Activated CD8-positive, alpha-beta memory T cell treated with anti-CD3 and anti-CD28 coated beads, Interleukin-2, amount 50 U/mL, for 1 hour (primary cell): ENCODE results near the gene BIRC7.
"Not testable (repeated sequence)": the region's sequence is repeated elsewhere in the genome, so short reads cannot be mapped to it uniquely, and the experiment has no call there.

Experiments
- DNase-seq: peaks from one replicate; pipeline ENCODE4 v3.0.0-alpha.2; 2020; ENCODE audit errors: extremely low read depth

Gene BIRC7

DNA sequence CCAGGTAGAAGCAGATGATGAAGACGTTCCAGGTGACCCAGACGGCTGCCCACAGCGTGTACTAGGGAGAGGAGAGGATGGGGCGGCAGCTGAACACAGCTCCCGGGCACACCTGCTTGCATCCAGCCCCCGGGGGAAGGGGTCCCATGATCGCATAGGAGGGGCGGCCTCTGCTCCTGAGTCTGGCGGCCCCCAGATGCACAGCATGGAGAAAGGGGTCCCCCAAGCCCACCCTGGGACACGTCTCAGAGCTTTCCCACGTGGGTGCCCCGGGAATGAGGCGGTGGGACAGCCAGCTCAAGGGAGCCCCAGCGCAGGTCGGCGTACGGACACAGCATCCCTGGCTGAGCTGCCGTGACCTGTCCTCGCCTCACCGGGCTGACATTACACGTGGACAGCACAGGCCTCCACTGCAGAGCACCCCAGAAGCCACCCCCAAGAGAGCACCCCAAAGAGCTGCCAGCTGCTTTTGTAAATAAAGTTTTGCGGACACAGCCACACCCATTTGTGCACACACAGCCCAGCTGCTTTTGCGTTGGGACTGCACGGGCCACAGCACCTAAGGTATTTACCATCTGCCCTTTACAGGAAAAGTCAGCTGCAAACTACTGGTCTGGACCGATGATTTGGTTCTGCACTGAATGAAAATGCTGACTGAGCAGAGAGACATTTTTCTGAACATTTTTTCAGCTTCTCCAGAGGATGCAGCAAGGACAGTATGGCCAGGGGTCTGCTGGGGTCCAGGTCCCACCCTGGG lies 13.3 kb downstream of the BIRC7 start:
- DNase-seq, result no peak

DNA sequence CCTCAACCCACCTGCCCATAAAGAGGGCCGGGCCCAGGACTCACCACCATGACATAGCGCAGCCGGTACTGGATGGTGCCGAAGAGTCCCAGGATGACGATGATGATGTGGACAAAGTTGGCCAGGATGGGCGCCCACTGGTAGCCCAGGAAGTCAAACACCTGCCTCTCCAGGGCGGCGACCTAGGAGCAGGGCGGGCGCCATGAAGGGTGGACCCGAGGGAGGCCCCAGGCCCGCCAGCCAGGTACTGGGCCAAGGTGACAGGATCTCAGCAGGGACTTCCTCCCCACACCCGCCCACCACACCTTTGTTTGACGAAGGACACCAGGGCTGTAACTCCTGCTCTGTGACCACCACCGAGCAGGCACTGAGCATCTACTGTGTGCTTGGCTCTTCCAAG lies 14.2 kb downstream of the BIRC7 start:
- DNase-seq, result no peak

DNA sequence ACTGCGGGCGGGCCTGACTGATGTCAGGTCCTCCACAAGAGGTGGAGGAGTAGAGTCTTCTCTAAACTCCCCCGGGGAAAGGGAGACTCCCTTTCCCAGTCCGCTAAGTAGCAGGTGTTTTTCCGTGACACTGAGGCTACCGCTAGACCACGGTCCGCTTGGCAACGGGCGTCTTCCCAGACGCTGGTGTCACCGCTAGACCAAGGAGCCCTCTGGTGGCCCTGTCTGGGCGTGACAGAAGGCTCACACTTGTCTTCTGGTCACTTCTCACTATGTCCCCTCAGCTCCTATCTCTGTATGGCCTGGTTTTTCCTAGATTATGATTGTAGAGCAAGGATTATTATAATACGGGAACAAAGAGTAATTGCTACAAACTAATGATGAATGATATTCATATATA lies 15.6 kb downstream of the BIRC7 start:
- not testable (repeated sequence) for DNase-seq

DNA sequence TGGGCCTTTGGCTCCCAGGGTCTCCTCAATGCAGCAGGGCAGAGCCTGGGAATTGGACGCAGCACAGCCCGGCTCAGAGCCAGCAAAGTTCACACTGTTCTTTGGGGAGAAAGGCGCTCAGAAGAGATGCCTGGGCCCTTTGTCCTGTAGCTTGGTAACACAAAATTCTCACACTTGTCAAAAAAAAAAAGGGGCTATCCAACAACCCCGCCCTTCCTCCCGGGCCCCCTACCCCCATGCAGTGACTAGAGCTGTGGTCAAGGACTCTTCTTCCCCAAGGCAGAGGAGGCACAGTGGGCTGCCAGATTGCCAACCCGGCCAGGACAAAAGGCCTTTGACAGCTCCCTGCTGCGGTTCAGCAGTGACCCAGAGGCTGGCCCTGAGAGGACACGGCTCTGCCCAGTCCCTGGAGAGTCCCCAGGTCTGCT lies 16.6 kb downstream of the BIRC7 start:
- DNase-seq, result no peak

DNA sequence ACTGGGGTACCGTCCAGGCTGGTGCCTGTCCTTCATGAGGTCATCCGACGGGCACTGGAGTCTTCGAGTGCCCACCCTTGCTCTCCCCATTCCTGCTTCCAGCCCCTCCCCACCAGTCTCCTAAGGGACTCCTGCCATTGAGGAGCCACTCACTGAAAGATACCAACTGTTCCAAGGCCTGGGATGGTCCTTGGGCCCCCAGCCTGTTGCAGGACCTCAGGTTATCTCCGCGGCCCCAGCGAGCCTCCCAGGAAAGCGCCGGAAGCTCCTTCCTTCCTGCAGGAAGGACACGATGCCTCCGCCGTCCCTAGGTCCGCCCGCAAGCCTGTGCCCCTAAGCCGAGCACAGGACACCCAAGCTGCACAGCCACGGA lies 17.3 kb downstream of the BIRC7 start:
- no peak for DNase-seq

DNA sequence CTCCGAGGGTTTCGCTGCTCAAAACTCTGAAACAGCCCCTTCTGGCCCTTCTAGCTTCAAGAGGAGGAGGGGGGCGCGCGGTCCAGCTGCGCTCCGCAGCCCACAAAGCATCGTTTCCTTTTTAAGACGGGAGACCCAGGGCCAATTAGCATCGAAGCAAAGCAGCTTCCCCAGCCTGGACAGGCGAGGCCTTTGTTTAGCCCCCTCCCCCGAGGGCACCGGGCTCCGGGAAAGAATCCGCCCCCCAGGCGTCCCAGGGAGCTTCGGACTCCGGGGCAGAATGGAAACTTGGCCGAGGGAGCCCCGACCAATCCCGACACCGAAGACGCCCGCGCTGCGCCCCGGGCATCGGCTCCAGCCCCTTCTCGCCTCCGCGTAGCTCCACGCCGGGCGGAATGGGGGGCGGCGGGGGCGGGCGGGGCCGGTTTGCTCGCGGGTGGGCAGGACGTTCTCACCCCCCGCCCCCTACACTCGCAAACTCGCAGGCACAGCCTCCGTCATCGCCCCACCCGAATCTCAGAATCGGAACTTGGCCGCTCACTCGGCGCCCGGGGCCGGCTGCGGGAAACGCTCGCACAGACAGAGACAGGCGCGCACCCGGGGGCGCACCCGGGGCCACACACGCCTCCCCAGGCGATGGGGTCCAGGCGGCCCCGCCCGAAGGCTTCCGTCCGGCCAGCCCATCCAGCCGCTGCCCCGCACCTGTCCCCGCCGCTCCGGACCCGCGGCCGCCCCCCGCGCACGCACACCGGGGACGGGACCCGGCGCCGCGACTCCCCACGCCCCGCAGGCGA lies 17.9 kb downstream of the BIRC7 start:
- no peak for DNase-seq

DNA sequence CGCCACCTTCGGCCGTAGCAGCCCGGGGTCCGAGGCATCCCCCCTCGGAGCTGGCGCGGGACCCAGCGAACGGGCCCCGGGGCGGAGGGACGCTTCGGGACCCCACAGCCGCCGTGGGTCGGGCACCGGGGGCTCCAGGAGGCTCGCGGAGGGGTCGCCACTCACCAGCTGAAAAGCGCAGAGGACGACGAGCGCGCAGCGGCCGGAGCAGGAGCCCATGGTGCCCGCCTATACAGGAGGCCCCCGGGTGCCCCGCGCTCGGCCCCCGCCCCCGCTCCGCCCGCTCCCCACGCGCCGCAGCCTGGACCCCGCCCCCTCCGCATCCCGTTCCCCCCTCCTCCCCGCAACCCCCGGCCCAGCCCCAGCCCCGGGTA lies 18.5 kb downstream of the BIRC7 start, which contains the start of gene NKAIN4:
Gene NKAIN4, minus strand, starts transcription at position 232 of the 374 bp plus-strand sequence. Its CDS starts 13 bp downstream, at position 219.
- no peak for DNase-seq

DNA sequence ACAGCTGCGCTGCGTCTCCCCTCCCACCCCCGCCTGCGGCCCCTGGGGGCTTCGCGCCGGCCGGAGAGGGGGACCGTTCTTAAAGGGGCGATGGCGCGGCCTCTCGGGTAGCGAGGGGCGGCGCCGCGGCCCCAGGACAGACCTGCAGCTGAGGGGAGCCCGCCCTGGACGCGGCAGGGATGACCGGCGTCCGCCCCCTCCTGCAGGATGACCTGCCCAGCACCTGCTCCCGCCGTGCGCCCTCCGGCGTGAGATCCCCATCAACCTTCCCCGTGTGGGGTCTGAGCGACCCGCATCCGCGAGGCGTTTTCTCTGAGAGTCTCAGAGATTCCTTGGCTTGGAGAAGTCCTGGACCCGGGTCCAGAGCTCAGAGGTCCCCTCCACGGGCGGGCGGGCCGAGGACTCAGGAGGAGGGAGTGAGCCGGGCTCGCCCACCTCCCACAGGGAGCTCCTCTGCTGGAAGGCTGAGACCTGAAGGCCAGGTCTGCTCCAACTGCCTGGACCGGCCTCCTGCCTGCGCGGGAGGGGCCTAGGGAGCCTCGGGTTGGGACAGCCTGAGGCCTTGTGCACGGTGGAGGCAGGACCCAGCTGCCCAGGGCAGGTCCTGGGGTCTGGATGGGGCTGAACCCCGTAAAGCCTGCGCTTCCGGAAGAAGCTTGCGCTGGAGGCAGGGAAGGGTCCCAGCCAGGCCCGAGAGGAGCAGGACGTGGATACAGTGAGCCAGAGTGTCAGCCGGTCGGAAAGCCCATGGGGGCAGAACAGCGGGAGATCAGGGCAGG lies 19.1 kb downstream of the BIRC7 start:
- DNase-seq, result no peak

DNA sequence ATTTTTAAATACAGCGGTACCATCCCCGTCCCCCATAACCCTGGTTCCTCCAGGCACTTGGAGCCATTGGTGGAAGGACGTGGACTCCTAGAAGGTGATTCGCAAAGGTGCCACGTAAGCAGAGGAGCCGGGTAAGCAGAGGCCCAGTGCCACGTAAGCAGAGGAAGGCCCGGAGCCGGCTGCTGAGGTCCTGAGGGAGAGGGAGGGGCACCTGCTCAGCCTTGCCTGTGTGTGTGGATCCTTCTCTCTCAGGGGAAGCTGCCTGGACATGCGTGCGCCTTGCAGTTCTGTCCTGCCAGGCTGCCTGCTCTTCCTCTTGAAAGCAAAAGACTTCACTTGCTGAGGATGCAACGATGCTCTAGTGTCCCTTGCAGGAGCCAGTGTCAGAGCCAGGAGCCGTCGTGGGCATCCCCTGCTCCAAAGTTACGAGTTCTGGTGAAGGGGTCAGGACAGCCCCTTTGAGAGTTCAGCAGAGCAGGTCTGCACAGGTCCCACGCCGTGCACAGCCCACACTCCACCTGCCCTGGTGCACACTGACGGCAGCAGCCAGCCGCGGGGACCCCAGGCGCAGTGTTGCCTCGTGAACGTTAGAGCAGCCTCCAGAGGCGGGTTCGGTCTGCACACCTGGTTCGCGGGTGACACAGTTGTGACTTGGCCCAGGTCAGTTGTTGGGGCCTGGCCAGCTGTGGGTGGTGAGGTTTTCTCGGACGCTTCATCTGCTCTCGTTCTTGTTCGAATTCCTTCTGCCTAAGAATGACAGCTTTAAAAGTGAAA lies 20.4 kb downstream of the BIRC7 start:
- DNase-seq, result no peak

DNA sequence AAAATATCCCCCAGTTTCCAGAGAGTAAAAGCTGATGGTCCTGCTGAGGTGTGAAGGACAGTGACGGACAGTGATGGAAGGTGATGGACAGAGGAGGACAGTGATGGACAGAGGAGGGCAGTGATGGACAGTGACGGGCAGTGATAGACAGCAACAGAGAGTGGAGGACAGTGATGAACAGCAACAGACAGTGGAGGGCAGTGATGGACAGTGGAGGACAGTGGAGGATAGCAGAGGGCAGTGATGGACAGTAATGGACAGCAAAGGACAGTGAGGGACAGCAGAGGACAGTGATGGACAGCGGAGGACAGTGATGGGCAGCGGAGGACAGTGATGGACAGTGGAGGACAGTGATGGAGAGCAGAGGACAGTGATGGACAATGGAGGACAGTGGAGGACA lies 21.2 kb downstream of the BIRC7 start:
- no peak for DNase-seq

DNA sequence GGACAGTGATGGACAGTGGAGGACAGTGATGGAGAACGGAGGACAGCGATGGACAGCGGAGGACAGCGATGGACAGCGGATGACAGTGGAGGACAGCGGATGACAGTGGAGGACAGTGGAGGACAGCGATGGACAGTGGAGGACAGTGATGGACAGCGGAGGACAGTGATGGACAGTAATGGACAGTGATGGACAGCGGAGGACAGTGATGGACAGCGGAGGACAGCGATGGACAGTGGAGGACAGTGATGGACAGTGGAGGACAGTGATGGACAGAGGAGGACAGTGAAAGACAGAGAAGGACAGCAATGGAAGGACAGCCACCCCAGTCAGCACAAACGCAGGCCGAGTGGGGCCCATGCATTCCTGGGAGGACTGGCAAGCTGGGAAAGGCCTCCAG lies 21.9 kb downstream of the BIRC7 start:
- no peak for DNase-seq

DNA sequence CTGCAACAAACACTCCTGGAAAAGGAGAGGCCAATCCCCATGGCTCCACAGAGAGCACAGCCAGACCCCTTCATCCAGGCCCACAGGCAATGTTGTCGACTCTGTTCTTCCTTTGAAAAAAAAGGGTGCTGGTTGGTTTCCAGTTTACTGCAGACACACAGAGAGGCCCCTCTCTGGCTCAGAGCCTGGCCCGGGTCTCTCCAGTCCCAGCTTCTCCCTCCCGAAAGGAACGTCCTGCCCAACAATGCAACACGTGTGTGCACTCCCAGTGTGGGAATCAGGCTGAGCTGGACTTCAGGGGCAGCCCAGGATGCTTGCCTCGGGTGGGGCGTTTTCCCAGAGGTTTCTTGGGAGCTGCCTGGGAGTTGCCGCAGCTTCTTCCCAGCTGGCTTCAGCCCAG lies 23.1 kb downstream of the BIRC7 start:
- no peak for DNase-seq

DNA sequence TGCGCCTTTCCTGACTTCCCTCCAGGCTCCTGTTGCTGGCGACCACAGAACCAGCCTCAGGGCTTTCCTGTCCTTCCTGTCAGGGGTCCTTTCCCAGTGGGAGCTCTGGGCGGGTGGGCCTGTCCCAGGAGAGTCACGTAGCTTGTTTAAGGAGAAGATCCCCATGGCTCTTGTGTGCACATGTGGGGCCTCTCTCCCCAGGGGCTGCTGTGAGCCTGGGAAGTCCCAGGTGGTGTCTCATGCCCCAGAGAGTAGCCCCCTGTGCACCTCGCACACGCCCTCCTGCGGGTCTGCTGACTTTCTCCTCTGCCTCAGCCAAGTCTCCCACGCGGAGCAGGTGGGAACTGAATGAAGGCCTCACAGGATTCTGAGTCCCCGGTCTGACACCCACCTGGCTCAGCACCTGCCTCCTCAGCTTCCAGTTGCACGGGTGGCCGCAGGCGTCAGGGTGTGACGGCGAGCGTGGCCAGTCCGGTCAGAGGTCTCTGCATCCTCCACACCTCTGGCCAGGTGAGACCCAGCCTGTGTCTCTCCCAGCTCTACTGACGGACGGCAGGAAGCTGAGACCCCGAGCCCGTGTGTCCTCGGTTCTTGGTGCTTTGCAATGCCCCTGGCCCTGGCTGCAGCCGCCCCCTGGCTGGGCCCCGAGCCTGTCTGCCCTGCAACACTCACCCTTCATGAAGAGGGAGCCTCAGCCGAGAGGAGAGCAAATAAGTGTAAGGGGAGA lies 24.2 kb downstream of the BIRC7 start:
- DNase-seq, result no peak

DNA sequence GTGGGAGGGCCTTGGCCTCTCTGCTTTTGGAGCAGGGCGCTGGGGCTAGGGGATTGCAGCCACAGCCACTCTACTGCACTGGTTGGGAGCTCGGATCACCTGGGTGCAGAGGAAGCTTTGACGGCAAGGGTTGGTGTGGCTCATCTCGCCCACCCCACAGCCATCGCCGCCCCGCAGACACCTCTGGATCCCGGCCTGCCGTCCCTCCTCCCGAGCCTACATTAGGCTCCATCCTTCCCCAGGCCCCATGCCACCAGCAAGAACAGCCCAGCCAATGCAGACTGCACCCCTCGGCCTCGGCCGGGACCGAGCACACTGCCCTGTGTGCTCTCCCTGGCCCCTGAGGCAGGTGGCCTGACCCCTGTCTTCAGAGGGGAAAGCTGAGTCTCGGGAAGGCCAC lies 24.8 kb downstream of the BIRC7 start:
- no peak for DNase-seq

DNA sequence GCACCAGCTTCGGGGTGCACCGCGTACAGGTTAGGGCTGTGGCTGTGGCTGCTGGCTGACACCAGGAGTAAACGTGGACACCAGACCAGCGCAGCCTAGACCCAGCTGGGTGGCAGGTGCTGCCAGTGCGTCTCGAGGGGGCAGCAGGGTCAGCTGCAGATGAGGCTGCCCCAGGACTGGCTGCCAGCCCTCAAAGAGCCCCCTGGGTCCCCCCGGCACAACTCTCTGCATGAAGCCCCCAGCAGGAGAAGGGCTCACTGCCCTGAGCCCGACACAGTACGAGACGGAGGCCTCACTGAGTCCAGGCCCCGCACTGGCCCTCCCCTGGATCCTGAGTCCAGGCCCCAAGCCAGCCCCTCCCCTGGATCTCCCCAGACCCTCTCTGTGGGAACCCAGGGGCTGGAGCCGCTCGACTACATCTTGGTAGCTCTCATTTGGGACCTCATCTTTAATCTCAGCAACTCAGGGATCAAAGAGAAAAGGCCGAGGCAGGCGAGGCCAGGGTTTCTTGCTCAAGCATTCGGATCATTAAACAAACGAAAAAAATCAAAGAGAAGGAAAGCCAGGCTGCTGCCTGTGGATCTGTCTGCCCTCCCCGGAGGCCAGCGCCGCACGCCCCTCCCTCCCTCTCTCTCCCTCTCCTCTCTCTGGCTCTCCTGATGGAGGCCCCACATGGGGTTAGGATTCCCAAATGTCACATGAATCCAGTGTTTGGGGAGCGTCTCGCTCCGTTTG lies 25.5 kb downstream of the BIRC7 start:
- DNase-seq, result no peak

DNA sequence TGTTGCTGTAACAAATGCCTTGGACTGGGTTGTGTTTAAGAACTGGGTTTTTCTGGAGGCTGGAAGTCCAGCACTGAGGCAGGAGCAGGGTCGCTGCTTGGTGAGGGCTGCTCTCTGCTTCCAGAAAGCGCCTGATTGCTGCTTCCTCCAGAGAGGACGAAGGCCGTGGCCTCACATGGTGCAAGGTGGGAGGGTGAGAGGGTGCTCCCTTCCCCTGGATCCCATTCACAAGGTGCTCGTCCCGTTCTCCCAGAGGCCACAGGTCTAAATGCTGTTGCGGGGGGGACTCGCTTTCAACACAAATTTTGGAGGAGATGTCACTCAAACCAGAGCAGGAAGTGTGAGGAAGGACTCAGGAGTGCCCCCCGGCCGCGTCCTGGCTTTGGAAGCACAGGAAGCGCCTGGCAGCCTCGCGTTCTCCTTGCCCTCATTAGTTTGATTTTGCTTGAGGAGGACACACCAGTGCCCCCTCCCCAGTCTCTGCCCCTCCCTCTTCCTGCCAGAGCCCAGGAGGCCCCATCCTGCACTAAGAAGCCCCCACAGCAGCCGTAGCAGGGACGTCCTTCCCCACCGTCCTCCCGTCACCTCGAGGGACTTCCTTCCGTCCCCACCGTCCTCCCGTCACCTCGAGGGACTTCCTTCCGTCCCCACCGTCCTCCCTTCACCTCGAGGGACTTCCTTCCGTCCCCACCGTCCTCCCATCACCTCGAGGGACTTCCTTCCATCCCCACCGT lies 26.3 kb downstream of the BIRC7 start:
- no peak for DNase-seq

DNA sequence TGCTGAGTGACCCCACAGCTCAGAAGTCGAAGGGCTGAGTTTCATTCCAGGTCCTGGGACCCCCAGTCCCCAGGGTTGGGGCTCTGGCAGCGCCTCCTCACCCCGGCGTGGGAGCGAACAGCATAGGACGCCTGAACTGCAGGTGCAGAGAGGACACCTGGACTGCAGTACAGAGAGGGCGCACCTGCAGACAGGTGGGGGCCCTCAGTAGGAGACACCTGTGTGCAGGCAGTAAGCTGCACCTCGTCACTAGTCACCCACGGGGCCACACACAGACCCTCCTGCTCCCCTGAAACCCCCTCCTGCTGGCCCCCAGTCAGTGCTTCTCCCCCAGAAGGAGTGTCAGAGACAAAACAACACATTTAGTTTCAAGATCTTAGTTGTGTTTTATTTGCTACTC lies 27.1 kb downstream of the BIRC7 start:
- no peak for DNase-seq

DNA sequence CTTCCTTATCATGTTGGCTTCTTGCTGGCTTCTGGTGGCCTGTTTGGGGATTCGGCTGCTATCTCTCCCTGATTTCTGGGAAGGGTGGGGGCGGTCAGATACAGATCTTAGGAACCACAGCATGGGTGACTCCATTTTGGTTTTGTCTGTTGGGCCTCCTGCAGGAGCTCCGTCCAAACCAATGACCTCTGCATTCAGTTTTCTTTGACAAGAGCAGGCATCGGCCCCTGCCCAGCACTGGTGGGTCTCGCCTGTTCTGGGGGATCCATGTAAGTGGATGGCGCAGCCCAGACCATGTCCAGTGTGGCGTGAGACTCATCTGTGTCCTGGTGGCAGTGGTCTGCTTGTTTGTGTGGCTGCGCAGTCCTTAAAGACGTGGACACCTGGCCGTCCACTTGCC lies 28.3 kb downstream of the BIRC7 start:
- no peak for DNase-seq

DNA sequence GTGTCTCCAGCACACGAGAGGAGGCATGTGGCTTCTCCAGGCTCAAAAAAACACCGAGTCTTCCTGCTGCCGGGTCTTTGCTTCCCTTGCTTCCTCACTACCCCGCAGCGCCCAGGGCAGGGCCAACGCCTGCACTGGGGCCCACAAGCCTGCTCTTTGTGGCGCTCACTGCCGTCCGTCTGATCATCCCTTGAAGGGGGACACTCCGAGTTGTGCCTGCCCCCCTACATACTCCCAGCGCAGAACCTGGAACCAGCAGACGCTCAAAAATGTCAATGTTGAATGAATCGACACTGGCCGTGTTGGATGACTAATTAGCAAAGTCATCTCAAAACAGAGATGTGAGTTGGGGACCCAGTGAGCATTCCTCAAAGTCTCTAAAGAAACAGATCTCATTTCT lies 28.8 kb downstream of the BIRC7 start:
- DNase-seq, result no peak
